Glomerular endothelial cell (primary cell): ENCODE data around the gene STRIP2. TPM values are rescaled to one million over a fixed set of nuclear protein-coding genes. Genes with fewer than 3 reads are reported as not detected.

ENCODE experiments used
- DNase-seq: peaks from one replicate; pipeline ENCODE4 v3.0.0-alpha.2; 2011; ENCODE audit warnings: low read depth, low spot score; ENCODE audit errors: extremely low read depth
- total RNA-seq: library from RNA; depleted of rRNA; stranded (reverse); fragments of >200 nt; gene quantifications from 2 replicates; pipeline ENCODE4 v1.2.3, GENCODE V29; 2015

STRIP2 gene
- total RNA-seq, 1 donor from 2014 or later = 7.2 TPM

GRCh38 chr7:129482781-129483180 lies 48.5 kb downstream of the STRIP2 start:
- DNase-seq = no peak

GRCh38 chr7:129489491-129489890 lies 55.3 kb downstream of the STRIP2 start:
- no peak for DNase-seq

GRCh38 chr7:129492391-129492790 lies 58.2 kb downstream of the STRIP2 start:
- DNase-seq = no peak

GRCh38 chr7:129493555-129493954 lies 59.3 kb downstream of the STRIP2 start:
- no peak for DNase-seq

GRCh38 chr7:129494041-129494440 lies 59.8 kb downstream of the STRIP2 start:
- DNase-seq = no peak

- no peak for DNase-seq
These were observed 61.8 kb downstream of the STRIP2 start for GRCh38 chr7:129495987-129496386.

GRCh38 chr7:129496653-129497052 lies 62.4 kb downstream of the STRIP2 start:
- no peak for DNase-seq

GRCh38 chr7:129497156-129497555 lies 62.9 kb downstream of the STRIP2 start:
- no peak for DNase-seq

- no peak for DNase-seq
These were observed 63.8 kb downstream of the STRIP2 start for GRCh38 chr7:129498021-129498420.

GRCh38 chr7:129499999-129500398 lies 65.8 kb downstream of the STRIP2 start:
- no peak for DNase-seq

GRCh38 chr7:129501760-129502707 lies 67.8 kb downstream of the STRIP2 start, which contains the start of gene SMKR1:
Gene SMKR1 (plus strand): TSS chr7:129502531. CDS start chr7:129502825, 294 bp downstream.
- DNase-seq = no peak

GRCh38 chr7:129502708-129503685 lies 68.8 kb downstream of the STRIP2 start:
- no peak for DNase-seq

GRCh38 chr7:129503725-129504124 lies 69.5 kb downstream of the STRIP2 start:
- DNase-seq = no peak

GRCh38 chr7:129512192-129512591 lies 78.0 kb downstream of the STRIP2 start:
- no peak for DNase-seq

GRCh38 chr7:129513546-129513945 lies 79.3 kb downstream of the STRIP2 start:
- no peak for DNase-seq

GRCh38 chr7:129514683-129515082 lies 80.5 kb downstream of the STRIP2 start:
- DNase-seq = no peak

GRCh38 chr7:129515381-129515780 lies 81.1 kb downstream of the STRIP2 start:
- no peak for DNase-seq

- DNase-seq = no peak
These were observed 83.7 kb downstream of the STRIP2 start for GRCh38 chr7:129517931-129518330.

GRCh38 chr7:129519464-129519863 lies 85.2 kb downstream of the STRIP2 start:
- DNase-seq = no peak

- no peak for DNase-seq
These were observed 88.1 kb downstream of the STRIP2 start for GRCh38 chr7:129522088-129522970.
